Muscle layer of colon (tissue), 2 donors: ENCODE data around the gene ASB4.

Experiments used
- H3K27ac ChIP-seq: one replicate; pipeline ENCODE4 v1.7.0; 2013; ENCODE audit warnings: low read depth, mild to moderate bottlenecking, low read length, moderate library complexity
- H3K27me3 ChIP-seq, 2 donors: one replicate each; pipeline ENCODE4 v1.7.0; 2013; ENCODE audit warnings: low read length in 2 of 2, mild to moderate bottlenecking in 2 of 2; ENCODE audit not compliant: insufficient read depth in 2 of 2, control insufficient read depth in 1 of 2
- H3K36me3 ChIP-seq: one replicate; pipeline ENCODE4 v1.7.0; 2013; ENCODE audit warnings: mild to moderate bottlenecking, low read length; ENCODE audit not compliant: insufficient read depth
- H3K4me1 ChIP-seq: one replicate; pipeline ENCODE4 v1.7.0; 2013; ENCODE audit warnings: mild to moderate bottlenecking, low read length; ENCODE audit not compliant: insufficient read depth
- H3K4me3 ChIP-seq, 2 donors: one replicate each; pipeline ENCODE4 v1.7.0; 2013; ENCODE audit warnings: low read length in 2 of 2, low read depth in 1 of 2, mild to moderate bottlenecking in 1 of 2, moderate library complexity in 1 of 2
- H3K9ac ChIP-seq: one replicate; pipeline ENCODE4 v1.7.0; 2013; ENCODE audit warnings: low read length
- H3K9me3 ChIP-seq: one replicate; pipeline ENCODE4 v1.7.0; 2013; ENCODE audit warnings: mild to moderate bottlenecking, low read length
- donor health status: abdominal sarcoma.
- donor health status: Adenocarcinoma of cecum.

Gene ASB4

DNA sequence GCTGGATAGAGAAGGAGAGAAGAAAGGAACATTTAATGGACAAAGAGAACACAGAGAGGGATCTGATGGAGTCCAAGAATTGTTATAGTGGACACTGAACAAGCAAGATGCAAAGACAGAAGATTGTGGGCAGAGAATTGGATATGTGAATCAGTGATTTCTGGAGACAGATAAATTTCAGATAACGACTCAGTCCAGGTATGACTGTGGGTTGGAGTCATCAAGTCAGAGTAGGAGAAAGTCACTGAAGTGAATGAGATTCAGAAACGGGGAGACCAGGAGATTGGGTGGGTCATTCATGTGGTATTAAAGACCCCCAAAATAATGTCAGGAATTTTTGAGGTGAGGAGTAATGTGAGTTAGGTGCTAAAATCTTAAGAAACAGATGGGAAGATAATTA lies 23.0 kb downstream of the ASB4 start:
- Histone ChIP-seq H3K27ac (no peak overlapping the region), H3K27me3 (no peaks in the 10 kb centered on the region)

DNA sequence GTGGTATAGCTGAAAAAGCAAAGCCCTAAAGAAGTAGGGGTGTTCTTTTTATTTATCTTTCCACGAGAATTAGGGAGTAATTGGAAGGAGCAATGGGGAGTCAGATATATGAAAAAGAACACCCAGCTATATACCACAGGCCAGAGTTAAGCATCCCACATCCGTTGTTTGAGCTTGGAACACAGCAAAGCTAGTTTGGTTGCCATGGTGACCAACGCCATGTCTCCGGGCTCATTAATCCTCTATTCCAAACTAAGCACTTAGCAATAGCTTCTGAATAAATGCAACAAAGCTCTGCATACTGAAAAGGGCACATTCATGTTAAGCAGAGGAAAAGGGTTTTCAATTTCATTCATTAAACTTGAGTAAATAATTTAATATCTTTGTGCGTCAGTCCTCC lies 23.5 kb downstream of the ASB4 start:
- H3K36me3 ChIP-seq: no peaks in the 10 kb centered on the region
- no peak overlapping the region for H3K4me3 ChIP-seq
- H3K4me1 ChIP-seq: peaks cover 3% of the 10 kb centered on the region
- H3K27ac ChIP-seq: no peak overlapping the region
- H3K27me3 ChIP-seq: no peaks in the 10 kb centered on the region
- H3K9ac ChIP-seq: no peak overlapping the region
- H3K9me3 ChIP-seq: no peaks in the 10 kb centered on the region

More for the DNA sequence above, 23.0 kb downstream of the ASB4 start:
- peaks cover 3% of the 10 kb centered on the region for H3K4me1 ChIP-seq
- H3K9ac ChIP-seq: no peak overlapping the region
- no peaks in the 10 kb centered on the region for H3K36me3 ChIP-seq
- H3K4me3 ChIP-seq: no peak overlapping the region
- no peaks in the 10 kb centered on the region for H3K9me3 ChIP-seq

DNA sequence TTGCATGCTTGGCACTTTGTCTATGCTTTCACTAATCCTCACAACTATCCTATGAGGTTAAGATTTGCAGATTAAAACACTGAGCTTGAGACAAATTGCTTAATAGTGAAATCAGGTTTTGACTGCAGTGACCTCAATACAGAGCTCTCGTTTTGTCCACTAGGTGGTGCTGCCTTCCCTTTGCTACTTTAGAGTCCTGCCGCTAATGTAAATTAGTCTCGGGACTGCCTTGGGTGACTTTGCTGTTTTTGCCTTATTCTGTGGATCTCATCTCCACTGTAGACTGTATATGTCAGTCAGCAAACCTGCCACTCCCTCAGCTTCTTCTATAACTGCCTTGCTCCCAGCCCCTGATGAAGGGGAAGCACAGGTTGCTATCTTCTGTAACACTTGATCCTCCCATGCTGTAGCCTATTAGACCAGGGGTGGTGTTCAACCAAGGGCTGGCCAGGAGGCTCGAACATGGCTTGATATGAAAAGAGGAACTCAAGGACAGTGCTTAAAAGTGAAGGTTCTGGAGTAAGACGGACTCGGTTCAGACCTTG lies 26.0 kb downstream of the ASB4 start:
- Histone ChIP-seq H3K27ac (no peak overlapping the region), H3K4me1 (peaks cover 3% of the 10 kb centered on the region), H3K9ac (no peak overlapping the region), H3K4me3 (no peak overlapping the region), H3K36me3 (no peaks in the 10 kb centered on the region), H3K9me3 (no peaks in the 10 kb centered on the region), H3K27me3 (no peaks in the 10 kb centered on the region)

DNA sequence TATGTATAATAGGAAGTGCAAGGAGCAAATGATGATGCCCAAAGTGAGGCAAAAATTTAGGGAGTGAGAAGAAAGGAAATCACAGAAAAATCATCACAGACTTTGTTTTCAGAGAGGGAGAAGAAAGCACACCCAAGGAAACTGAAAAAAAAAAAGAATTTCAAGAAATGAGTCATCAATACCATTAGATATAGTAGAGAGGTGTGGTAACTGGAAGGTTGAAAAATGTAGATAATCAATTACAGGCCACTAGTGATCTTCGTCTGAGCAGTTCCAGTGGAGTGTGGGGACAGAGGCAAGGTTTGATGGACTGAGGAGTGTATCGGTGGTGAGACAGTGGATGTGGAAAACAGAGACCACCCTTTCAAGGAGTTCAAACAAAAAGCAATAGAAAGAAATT lies 31.7 kb downstream of the ASB4 start:
- no peak overlapping the region for H3K27ac ChIP-seq
- H3K4me3 ChIP-seq: no peak overlapping the region
- no peak overlapping the region for H3K9ac ChIP-seq
- no peaks in the 10 kb centered on the region for H3K4me1 ChIP-seq
- H3K27me3 ChIP-seq: no peaks in the 10 kb centered on the region
- no peaks in the 10 kb centered on the region for H3K9me3 ChIP-seq
- H3K36me3 ChIP-seq: no peaks in the 10 kb centered on the region

DNA sequence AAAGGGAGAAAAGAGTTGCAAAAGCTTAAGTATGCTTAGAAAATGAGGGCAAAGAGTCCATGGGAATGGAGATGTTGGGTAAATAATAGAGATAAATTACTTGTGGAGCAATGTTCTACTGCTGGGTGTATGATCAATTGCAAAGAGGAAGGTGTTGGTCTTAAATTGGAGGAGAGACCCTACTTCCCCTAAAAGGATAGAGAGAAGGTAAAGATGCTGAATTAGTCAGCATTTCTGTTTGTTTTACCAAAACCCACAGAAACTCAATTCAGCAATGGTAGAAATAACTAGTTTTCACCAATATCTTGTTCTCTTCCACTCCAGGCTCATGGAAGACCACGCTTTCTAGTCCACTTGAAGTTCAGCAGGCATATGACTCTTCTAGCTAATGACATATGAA lies 32.1 kb downstream of the ASB4 start:
- Histone ChIP-seq H3K27ac (no peak overlapping the region), H3K9me3 (no peaks in the 10 kb centered on the region), H3K27me3 (no peaks in the 10 kb centered on the region), H3K4me1 (no peaks in the 10 kb centered on the region), H3K4me3 (no peak overlapping the region), H3K9ac (no peak overlapping the region), H3K36me3 (no peaks in the 10 kb centered on the region)

DNA sequence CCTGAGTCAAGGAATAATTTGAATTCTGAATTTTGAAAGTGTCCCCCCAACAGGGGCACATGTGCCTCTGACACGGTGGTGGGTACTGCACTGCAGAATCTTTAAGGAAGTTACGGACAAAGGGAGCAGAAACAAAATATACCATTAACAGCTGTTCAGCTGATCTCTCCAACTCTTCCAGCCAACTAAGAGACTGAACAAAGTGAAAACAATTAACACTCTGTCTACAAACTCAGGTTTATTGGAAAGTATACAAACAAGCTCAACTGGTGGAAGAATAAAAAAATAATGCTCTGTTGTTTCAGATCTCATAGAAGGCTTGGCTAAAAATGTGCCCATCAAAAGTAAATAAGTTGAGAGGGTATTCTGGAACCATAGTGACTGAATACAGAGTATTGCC lies 34.4 kb downstream of the ASB4 start:
- H3K27ac ChIP-seq: no peak overlapping the region
- no peaks in the 10 kb centered on the region for H3K9me3 ChIP-seq
- H3K9ac ChIP-seq: no peak overlapping the region
- no peaks in the 10 kb centered on the region for H3K36me3 ChIP-seq
- no peaks in the 10 kb centered on the region for H3K27me3 ChIP-seq
- H3K4me1 ChIP-seq: no peaks in the 10 kb centered on the region
- no peak overlapping the region for H3K4me3 ChIP-seq

DNA sequence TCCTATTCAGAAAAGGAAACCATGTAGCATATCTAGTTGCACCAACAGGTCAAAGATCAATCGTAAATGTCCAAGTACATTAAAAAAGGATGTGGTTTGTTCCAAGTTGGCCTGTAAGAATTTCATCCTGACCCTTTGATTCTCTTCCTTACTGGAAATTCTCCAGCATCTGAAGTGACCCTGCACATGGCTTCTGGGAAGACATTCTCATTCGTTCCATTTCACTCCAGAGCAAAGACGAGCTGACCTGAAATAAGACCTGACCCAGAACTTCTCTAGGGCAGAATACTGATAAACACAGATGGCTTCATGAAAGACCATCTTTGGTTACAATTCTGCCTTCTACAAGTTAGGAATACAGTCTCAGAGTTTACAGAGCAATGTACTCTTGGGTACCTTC lies 39.8 kb downstream of the ASB4 start:
- no peak overlapping the region for H3K9ac ChIP-seq
- no peak overlapping the region for H3K27ac ChIP-seq
- no peaks in the 10 kb centered on the region for H3K9me3 ChIP-seq
- H3K36me3 ChIP-seq: no peaks in the 10 kb centered on the region
- no peak overlapping the region for H3K4me3 ChIP-seq
- H3K4me1 ChIP-seq: no peaks in the 10 kb centered on the region
- H3K27me3 ChIP-seq: no peaks in the 10 kb centered on the region

DNA sequence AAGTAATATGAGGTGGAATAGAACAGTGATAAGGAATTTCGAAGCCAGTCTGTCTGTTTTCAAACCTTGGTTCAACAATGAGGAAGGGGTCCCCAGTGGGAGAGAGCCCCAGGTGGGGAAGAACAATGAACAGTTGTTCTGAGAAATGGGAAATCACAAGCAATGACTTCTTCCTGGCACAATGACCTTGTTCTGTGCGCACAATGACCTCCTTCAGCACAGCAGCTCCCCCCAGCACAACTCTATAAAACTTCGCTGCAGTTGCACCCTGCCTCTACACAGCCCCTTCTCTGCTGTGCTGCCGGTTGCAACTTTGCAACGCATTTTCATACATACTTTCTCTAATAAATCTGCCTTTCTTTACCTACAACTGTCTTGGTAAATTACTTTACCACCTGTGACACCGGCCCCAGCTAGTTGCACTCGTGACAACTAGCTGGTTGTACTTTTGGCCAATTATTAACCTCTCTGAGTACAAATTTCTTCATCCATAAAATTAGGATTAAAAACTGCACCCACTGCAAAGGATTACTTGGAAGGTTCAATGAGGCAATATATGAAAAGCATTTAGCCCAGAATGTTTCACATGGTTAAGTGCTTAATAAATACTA lies 40.5 kb downstream of the ASB4 start:
- H3K4me1 ChIP-seq: peaks cover 4% of the 10 kb centered on the region
- no peak overlapping the region for H3K4me3 ChIP-seq
- no peaks in the 10 kb centered on the region for H3K36me3 ChIP-seq
- H3K27ac ChIP-seq: no peak overlapping the region
- no peak overlapping the region for H3K9ac ChIP-seq
- H3K9me3 ChIP-seq: no peaks in the 10 kb centered on the region
- no peaks in the 10 kb centered on the region for H3K27me3 ChIP-seq

DNA sequence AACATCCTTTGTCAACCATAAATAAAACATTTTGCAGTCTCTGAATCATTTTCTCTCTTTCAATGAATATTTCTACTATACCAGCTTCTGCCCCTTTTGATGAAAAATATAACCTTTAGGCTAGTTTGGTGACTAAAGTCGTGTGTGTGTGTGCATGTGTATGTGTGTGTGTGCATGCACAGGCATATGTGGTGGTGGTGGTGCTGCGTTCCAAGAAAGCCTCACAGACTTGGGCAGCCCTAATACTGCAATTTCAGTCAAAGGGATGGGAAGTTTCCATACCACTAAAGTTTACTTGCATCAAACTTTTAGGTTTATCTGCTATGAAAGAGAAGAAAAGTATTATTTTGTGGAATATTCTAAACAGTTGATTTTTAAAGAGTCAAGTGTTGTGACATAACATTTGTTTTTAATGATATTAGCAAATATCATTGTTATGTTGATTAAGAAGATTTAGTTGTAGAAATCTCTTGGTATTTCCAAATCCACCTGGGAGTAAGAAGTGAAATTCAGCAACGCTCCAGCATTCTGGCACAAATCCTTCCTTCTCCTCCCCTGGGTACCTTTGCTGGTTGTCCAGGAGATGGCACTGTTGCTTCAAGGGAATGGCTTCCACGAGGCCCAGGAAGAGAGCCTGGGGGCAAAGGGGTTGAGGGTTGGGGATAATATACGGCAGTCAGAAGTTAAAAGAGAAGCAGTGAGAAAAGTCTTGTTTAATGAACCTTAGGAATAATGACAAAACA lies 41.5 kb downstream of the ASB4 start:
- no peaks in the 10 kb centered on the region for H3K27me3 ChIP-seq
- H3K4me1 ChIP-seq: peaks cover 14% of the 10 kb centered on the region
- no peaks in the 10 kb centered on the region for H3K9me3 ChIP-seq
- no peak overlapping the region for H3K4me3 ChIP-seq
- no peak overlapping the region for H3K27ac ChIP-seq
- H3K9ac ChIP-seq: no peak overlapping the region
- no peaks in the 10 kb centered on the region for H3K36me3 ChIP-seq

DNA sequence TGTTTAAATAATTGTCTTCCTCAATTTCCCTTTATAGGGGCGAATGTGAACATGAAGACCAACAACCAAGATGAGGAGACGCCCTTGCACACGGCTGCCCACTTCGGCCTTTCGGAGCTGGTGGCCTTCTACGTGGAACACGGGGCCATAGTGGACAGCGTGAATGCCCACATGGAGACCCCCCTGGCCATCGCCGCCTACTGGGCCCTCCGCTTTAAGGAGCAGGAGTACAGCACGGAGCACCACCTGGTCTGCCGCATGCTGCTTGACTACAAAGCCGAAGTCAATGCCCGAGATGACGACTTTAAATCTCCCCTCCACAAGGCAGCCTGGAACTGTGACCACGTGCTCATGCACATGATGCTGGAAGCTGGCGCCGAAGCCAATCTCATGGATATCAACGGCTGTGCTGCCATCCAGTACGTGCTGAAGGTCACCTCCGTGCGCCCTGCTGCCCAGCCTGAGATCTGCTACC lies 42.1 kb downstream of the ASB4 start:
- Histone ChIP-seq H3K9me3 (no peaks in the 10 kb centered on the region), H3K9ac (no peak overlapping the region), H3K36me3 (no peaks in the 10 kb centered on the region), H3K4me1 (peaks cover 15% of the 10 kb centered on the region), H3K27me3 (no peaks in the 10 kb centered on the region), H3K27ac (no peak overlapping the region), H3K4me3 (no peak overlapping the region)

DNA sequence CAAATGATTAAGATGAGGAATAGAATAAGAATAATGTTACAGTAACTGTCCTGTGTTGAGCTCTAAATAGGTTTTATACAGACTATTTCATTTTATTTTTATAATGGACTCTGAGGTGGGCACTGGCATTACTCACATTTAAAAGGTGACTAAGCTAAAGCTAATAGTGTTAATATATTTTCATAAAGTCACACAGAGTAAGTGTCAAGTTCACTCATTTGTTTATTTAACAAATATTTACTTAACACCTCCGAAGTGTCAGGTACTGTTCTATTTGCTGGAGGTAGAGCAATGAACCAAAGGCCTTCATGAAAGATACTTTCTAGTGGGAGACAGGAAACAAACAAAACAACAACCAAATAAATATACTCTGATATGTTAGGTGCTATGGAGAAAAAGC lies 44.0 kb downstream of the ASB4 start:
- H3K36me3 ChIP-seq: no peaks in the 10 kb centered on the region
- no peaks in the 10 kb centered on the region for H3K9me3 ChIP-seq
- H3K27ac ChIP-seq: no peak overlapping the region
- peaks cover 15% of the 10 kb centered on the region for H3K4me1 ChIP-seq
- H3K9ac ChIP-seq: no peak overlapping the region
- H3K27me3 ChIP-seq: no peaks in the 10 kb centered on the region
- H3K4me3 ChIP-seq: no peak overlapping the region

DNA sequence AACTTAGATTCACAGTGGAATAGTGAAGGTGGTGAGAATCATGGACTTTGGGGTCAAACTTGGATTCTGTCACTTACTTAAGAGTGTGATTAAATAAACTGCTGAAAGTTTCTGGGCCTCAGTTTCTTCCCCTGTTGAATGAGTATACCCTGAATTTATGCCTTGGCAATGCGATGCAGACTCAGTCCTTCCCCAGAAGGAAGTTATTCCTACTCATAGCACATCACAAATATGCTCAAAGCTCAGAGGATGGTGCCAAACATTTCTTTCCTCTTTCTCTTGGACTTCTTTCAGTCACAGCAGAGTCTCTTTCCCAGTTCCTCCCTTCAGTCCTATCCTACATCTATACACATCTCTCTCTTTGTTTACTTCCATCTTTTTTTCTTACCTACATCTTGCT lies 45.1 kb downstream of the ASB4 start:
- H3K4me3 ChIP-seq: no peak overlapping the region
- no peak overlapping the region for H3K27ac ChIP-seq
- no peaks in the 10 kb centered on the region for H3K9me3 ChIP-seq
- H3K4me1 ChIP-seq: peaks cover 15% of the 10 kb centered on the region
- H3K27me3 ChIP-seq: no peaks in the 10 kb centered on the region
- no peaks in the 10 kb centered on the region for H3K36me3 ChIP-seq
- H3K9ac ChIP-seq: no peak overlapping the region
